ENCODE measurements around the gene UBE3C.

DNA sequence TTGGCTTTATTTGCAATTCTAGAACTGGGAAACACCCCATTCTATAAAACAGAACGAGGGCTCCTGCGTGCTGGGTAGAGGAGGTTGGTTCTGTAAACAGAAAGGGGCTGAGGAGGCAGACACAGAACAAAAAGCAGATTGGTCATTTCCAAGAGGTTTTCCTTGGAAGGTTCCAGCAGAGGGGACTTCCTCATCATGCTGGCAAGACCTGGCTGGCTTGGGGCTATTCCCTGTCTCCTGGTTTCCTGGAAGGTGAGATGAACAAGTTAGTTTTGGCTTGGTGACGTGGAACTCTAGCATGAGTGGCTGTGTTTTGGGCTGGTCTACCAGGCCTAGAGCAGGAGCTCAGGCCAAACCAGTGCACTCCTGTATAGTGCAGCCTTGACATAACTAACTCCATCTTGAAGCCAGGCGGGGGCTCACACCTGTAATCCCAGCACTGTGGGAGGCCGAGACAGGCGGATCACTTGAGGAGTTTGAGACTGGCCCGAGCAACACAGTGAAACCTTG lies 172.0 kb downstream of the UBE3C start:
- no peak for TF ChIP-seq EP300 (IDR thresholded peaks at IDR 0.05; ENCODE audit: borderline replicate concordance)
- TF ChIP-seq CEBPB (IDR thresholded peaks at IDR 0.05) = no peak
- no peak for TF ChIP-seq YY1 (IDR thresholded peaks at IDR 0.05; ENCODE audit: low read depth)
- no peak for TF ChIP-seq NFIC (IDR thresholded peaks at IDR 0.05)
- TF ChIP-seq TAF1 (IDR thresholded peaks at IDR 0.05; ENCODE audit: low read depth) = no peak
- TF ChIP-seq REST (IDR thresholded peaks at IDR 0.05; ENCODE audit: low read depth) = no peak
- TF ChIP-seq, protein P1, sequence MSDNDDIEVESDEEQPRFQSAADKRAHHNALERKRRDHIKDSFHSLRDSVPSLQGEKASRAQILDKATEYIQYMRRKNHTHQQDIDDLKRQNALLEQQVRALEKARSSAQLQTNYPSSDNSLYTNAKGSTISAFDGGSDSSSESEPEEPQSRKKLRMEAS (IDR thresholded peaks at IDR 0.05) = no peak
- no peak for TF ChIP-seq FOXM1 (IDR thresholded peaks at IDR 0.05; ENCODE audit: borderline replicate concordance, low read depth)
- no peak for TF ChIP-seq RAD21 (IDR thresholded peaks at IDR 0.05; ENCODE audit: low read depth)
- no peak for TF ChIP-seq TCF12 (IDR thresholded peaks at IDR 0.05; ENCODE audit: low read depth)
- no peak for TF ChIP-seq TEAD4 (IDR thresholded peaks at IDR 0.05)
- TF ChIP-seq USF1 (IDR thresholded peaks at IDR 0.05) = no peak
- no peak for TF ChIP-seq CREB1 (IDR thresholded peaks at IDR 0.05; ENCODE audit: low read depth)

All from Ishikawa (cell line).